K562 (cell line): ENCODE data around the gene SMC1A. TPM values are rescaled to one million over a fixed set of nuclear protein-coding genes. Genes with fewer than 3 reads are reported as not detected.
A peak's percentile ranks its signal among the peaks of the same experiment; 100 is the strongest.

Experiments used
- CBX1 ChIP-seq: sonication (generic); IDR thresholded peaks from 2 replicates; pipeline ENCODE4 v1.6.1; 2016; ENCODE audit warnings: antibody characterized with exemption, low read depth, mild to moderate bottlenecking
- CBX5 ChIP-seq: IDR thresholded peaks from 2 replicates; pipeline ENCODE4 v1.6.1; 2014; ENCODE audit warnings: low read depth, borderline replicate concordance
- CREB1 ChIP-seq, 2 experiments: sonication (generic) in 1 of 2; formaldehyde crosslinking in 1 of 2; IDR thresholded peaks; 2 replicates each; pipeline versions ENCODE4 v1.6.1 to v1.8.0; 2012 to 2022; ENCODE audit warnings: inconsistent platforms in 1 of 2, mild to moderate bottlenecking in 1 of 2, missing genetic modification reagents in 1 of 2, moderate library complexity in 1 of 2
- DIDO1 ChIP-seq: fragments of 450-650 bp; IDR thresholded peaks from 2 replicates; pipeline ENCODE4 v1.6.1; 2016; ENCODE audit warnings: low read depth, missing biosample characterization, missing genetic modification characterization
- EP400 ChIP-seq: fragments of 450-650 bp; IDR thresholded peaks from 2 replicates; pipeline ENCODE4 v1.6.1; 2017; ENCODE audit warnings: antibody characterized with exemption, mild to moderate bottlenecking, moderate library complexity
- KLF13 ChIP-seq: fragments of 450-650 bp; IDR thresholded peaks from 2 replicates; pipeline ENCODE4 v1.6.1; 2016; ENCODE audit warnings: missing genetic modification characterization, low read depth, mild to moderate bottlenecking, missing compliant biosample characterization, moderate library complexity, borderline replicate concordance
- MAZ ChIP-seq, 2 experiments: fragments of 450-650 bp in 1 of 2; sonication (generic) in 1 of 2; formaldehyde crosslinking; IDR thresholded peaks in 1 of 2; conservative IDR thresholded peaks in 1 of 2; 2 replicates each; pipeline versions ENCODE4 v1.4.0 to v1.5.0; 2020; ENCODE audit warnings: mild to moderate bottlenecking in 1 of 2, missing genetic modification reagents in 1 of 2
- MXI1 ChIP-seq: IDR thresholded peaks from 2 replicates; pipeline ENCODE4 v1.6.1; 2011; ENCODE audit warnings: low read depth, mild to moderate bottlenecking, improper control_type of control experiment, low read length
- PHF20 ChIP-seq: fragments of 450-650 bp; IDR thresholded peaks from 2 replicates; pipeline ENCODE4 v1.6.1; 2018; ENCODE audit not compliant: partially characterized antibody
- SPI1 ChIP-seq: IDR thresholded peaks from 2 replicates; pipeline ENCODE4 v1.6.1; 2011; ENCODE audit warnings: low read depth, low read length, control low read depth, borderline replicate concordance
- U2AF1 ChIP-seq: fragments of 200-400 bp; formaldehyde crosslinking; optimal IDR thresholded peaks from 2 replicates; pipeline ENCODE3; 2017; ENCODE audit warnings: mild to moderate bottlenecking, low read depth, low read length, moderate library complexity
- ZNF584 ChIP-seq: fragments of 200-800 bp; sonication (Bioruptor generic); IDR thresholded peaks from 2 replicates; pipeline ENCODE4 v1.6.1; 2016; ENCODE audit warnings: low read depth, mild to moderate bottlenecking, missing genetic modification characterization, missing compliant biosample characterization
- polyA plus RNA-seq, 8 experiments: library from polyadenylated mRNA; depleted of rRNA in 4 of 8; stranded (reverse) in 5 of 8; unstranded in 3 of 8; fragments of >200 nt; fragmentation: Nextera tagmentation in 2 of 8; fragmentation: Illumina TruSeq in 1 of 8; extraction: Ambion mirVana in 2 of 8; extraction: Trizol in 1 of 8; gene quantifications; 2 replicates each; pipeline versions ENCODE4 v1.2.1 to v1.2.3, GENCODE V29; 2011 to 2014; ENCODE audit warnings: inconsistent platforms in 1 of 8, missing spikeins in 1 of 8
- total RNA-seq, 7 experiments: library from RNA; depleted of rRNA in 6 of 7; stranded (reverse); fragments of >200 nt in 6 of 7; fragmentation: Illumina TruSeq in 2 of 7; extraction: Trizol in 2 of 7; gene quantifications; 2 replicates each; pipeline versions ENCODE4 v1.2.1 to v1.2.3, GENCODE V29; 2011 to 2021; ENCODE audit warnings: low replicate concordance in 1 of 7
- TF ChIP-seq, protein P1 (sequence below): fragments of 250-450 bp; sonication (Bioruptor Pico); IDR thresholded peaks from 2 replicates; pipeline ENCODE4 v1.5.0; 2021
- TF ChIP-seq, protein P2 (sequence below), 2 experiments: fragments of 450-650 bp; conservative IDR thresholded peaks; 2 replicates each; pipeline ENCODE4 v1.6.1; 2017; ENCODE audit warnings: mild to moderate bottlenecking in 2 of 2, moderate library complexity in 2 of 2
- TF ChIP-seq, protein P3 (sequence below), 2 experiments: fragments of 450-650 bp; formaldehyde crosslinking in 1 of 2; IDR thresholded peaks; 2 replicates each; pipeline versions ENCODE4 v1.4.0 to v1.6.1; 2014 to 2020; ENCODE audit warnings: mild to moderate bottlenecking in 2 of 2, borderline replicate concordance in 1 of 2, low read depth in 1 of 2

The SMC1A gene
- total and polyA plus RNA-seq, 9 of the 15 experiments (the other 6 are each of a cell fraction or from before 2014, with no cell fraction given): 28.5 to 126 (median 71.2) TPM

DNA sequence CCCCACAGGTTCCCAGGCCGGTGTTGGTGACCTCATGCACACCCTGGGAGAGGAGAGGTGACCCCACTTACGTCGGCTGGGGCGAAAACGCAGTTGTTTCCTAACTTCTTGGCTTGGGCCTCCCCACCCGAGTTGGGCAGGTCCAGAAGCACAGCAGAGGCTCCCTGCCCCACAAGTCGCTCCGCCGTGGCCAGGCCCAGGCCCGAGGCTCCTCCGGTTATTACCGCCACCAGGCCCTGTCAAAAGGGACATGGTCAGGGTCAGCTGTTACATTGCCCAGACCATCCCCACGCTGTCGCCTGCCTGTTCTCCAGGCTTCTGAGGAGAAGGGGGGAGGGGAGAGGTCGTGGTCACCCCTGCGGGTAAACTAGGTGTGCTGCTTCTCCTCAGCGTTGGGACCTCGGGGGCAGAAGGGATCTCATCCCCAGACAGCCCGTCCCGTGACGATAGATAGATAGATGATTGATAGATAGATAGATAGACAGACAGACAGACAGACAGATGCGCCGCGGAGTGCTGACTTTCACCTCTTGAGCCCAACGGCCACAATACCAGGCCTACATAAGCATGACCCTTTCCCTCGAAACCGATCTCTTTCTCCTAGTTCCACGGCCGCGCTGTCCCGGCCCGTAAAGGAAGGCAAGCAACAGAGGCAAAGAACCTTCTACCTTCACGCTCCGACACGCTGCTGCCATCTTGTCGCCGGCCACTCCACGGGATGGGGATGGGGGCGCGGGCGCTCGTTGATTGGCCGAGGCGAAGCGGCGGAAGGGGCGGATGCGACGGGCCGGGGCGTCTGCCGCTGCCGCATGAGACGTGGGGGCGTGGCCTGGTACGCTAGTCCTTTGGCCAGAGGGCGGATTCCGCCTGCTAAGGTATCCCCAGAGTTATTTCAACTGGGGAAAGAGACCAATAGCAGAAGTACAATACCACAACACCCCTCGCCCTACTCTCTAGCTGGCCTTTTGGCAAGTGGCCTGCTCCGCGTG, 11.5 kb upstream of the SMC1A start, which contains the start of gene HSD17B10 (continued):
- TF ChIP-seq EP400 (peak; percentile 63; the same call in 1 of the 2 replicates), CBX1 (no peak), ZNF584 (CRISPR knock-in tag) (no peak), MXI1 (peak; percentile 24; the same call in 1 of the 2 replicates), CREB1 (IDR thresholded peaks at IDR 0.05) (peak; percentile 38; the same call in 1 of the 2 replicates), CREB1 (CRISPR knock-in tag; IDR thresholded peaks at IDR 0.05) (no peak; the same call in 1 of the 2 replicates), PHF20 (peak; percentile 65), KLF13 (tag) (peak; percentile 66; the same call in 1 of the 2 replicates), CBX5 (no peak), DIDO1 (tag) (no peak), MAZ (CRISPR knock-in tag; conservative IDR thresholded peaks at IDR 0.05 in 1 of 2, IDR thresholded peaks at IDR 0.05 in 1 of 2) (peak in 1 of 2 experiments; percentile 41; a peak in 2 of 4 replicates), U2AF1 (no peak), SPI1 (no peak)
- TF ChIP-seq, protein P1, sequence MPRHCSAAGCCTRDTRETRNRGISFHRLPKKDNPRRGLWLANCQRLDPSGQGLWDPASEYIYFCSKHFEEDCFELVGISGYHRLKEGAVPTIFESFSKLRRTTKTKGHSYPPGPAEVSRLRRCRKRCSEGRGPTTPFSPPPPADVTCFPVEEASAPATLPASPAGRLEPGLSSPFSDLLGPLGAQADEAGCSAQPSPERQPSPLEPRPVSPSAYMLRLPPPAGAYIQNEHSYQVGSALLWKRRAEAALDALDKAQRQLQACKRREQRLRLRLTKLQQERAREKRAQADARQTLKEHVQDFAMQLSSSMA: no peak
- TF ChIP-seq, protein P2, sequence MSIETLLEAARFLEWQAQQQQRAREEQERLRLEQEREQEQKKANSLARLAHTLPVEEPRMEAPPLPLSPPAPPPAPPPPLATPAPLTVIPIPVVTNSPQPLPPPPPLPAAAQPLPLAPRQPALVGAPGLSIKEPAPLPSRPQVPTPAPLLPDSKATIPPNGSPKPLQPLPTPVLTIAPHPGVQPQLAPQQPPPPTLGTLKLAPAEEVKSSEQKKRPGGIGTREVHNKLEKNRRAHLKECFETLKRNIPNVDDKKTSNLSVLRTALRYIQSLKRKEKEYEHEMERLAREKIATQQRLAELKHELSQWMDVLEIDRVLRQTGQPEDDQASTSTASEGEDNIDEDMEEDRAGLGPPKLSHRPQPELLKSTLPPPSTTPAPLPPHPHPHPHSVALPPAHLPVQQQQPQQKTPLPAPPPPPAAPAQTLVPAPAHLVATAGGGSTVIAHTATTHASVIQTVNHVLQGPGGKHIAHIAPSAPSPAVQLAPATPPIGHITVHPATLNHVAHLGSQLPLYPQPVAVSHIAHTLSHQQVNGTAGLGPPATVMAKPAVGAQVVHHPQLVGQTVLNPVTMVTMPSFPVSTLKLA (conservative IDR thresholded peaks at IDR 0.05): peak; percentile 76 to 84
- TF ChIP-seq, protein P3, sequence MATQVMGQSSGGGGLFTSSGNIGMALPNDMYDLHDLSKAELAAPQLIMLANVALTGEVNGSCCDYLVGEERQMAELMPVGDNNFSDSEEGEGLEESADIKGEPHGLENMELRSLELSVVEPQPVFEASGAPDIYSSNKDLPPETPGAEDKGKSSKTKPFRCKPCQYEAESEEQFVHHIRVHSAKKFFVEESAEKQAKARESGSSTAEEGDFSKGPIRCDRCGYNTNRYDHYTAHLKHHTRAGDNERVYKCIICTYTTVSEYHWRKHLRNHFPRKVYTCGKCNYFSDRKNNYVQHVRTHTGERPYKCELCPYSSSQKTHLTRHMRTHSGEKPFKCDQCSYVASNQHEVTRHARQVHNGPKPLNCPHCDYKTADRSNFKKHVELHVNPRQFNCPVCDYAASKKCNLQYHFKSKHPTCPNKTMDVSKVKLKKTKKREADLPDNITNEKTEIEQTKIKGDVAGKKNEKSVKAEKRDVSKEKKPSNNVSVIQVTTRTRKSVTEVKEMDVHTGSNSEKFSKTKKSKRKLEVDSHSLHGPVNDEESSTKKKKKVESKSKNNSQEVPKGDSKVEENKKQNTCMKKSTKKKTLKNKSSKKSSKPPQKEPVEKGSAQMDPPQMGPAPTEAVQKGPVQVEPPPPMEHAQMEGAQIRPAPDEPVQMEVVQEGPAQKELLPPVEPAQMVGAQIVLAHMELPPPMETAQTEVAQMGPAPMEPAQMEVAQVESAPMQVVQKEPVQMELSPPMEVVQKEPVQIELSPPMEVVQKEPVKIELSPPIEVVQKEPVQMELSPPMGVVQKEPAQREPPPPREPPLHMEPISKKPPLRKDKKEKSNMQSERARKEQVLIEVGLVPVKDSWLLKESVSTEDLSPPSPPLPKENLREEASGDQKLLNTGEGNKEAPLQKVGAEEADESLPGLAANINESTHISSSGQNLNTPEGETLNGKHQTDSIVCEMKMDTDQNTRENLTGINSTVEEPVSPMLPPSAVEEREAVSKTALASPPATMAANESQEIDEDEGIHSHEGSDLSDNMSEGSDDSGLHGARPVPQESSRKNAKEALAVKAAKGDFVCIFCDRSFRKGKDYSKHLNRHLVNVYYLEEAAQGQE (IDR thresholded peaks at IDR 0.05; ENCODE audit: borderline replicate concordance): no peak; the same call in none of the 2 replicates
- TF ChIP-seq, protein P3 (CRISPR knock-in tag; IDR thresholded peaks at IDR 0.05; ENCODE audit: low read depth): no peak
